Left lung (tissue), 14 donors: ENCODE results near the gene FAM81B. TPM values are rescaled to one million over a fixed set of nuclear protein-coding genes. Genes with fewer than 3 reads are reported as not detected.
"Not testable (repeated sequence)": the region's sequence is repeated elsewhere in the genome, so short reads cannot be mapped to it uniquely, and the experiment has no call there.

Source experiments
- ATAC-seq: fragments of 200-7000 bp; cut with Tn5 transposase; one replicate; pipeline ENCODE4 v1.9.1; 2020; ENCODE audit warnings: moderate library complexity
- DNase-seq, 4 donors: peaks; one replicate each; pipeline ENCODE4 v3.0.0-alpha.2; 2013 to 2020
- H3K27ac ChIP-seq, 2 donors: fragments of 200-600 bp; sonication (generic) in 1 of 2; one replicate each; pipeline versions ENCODE4 v1.5.0 to v1.8.0; 2020 to 2021
- H3K27me3 ChIP-seq, 2 donors: fragments of 200-600 bp; sonication (generic) in 1 of 2; one replicate each; pipeline versions ENCODE4 v1.5.0 to v1.8.0; 2020 to 2021
- H3K36me3 ChIP-seq, 2 donors: fragments of 200-600 bp; sonication (generic) in 1 of 2; one replicate each; pipeline versions ENCODE4 v1.5.0 to v1.8.0; 2020 to 2021
- H3K4me1 ChIP-seq, 2 donors: fragments of 200-600 bp; one replicate each; pipeline ENCODE4 v1.8.0; 2021
- H3K4me3 ChIP-seq, 2 donors: fragments of 200-600 bp; sonication (generic) in 1 of 2; one replicate each; pipeline versions ENCODE4 v1.5.0 to v1.8.0; 2020 to 2021; ENCODE audit warnings: mild to moderate bottlenecking in 1 of 2
- H3K9me3 ChIP-seq, 2 donors: fragments of 200-600 bp; sonication (generic) in 1 of 2; one replicate each; pipeline versions ENCODE4 v1.5.0 to v1.8.0; 2020 to 2021
- intact Hi-C, 2 donors: fragments of 100-400 bp; cut with DNase I; formaldehyde crosslinking; loops; one replicate each; pipeline versions ENCODE4 v1.11.2 to v1.14.2; 2022
- long read RNA-seq, 12 donors: library from polyadenylated mRNA in 2 of 12; unstranded in 2 of 12; transcript quantifications; one replicate each; pipeline ENCODE4 v2.0.0 and lab custom pipeline, GENCODE V29; 2019 to 2026
- polyA plus RNA-seq, 6 donors: library from polyadenylated mRNA; unstranded; fragments of 120-200 nt; gene quantifications; one replicate each; pipeline ENCODE4 v1.2.1, GENCODE V29; 2013; ENCODE audit not compliant: insufficient read length in 6 of 6
- total RNA-seq, 2 donors: library from RNA; stranded (reverse); fragmentation: NEBNext Ultra II Directional; extraction: Animal tissue kit (Norgen Biotek cat#: 25700); gene quantifications; one replicate each; pipeline ENCODE4 v1.2.1, GENCODE V29; 2021
- TF ChIP-seq, protein P1 (sequence below), 2 donors: fragments of 200-600 bp; sonication (generic) in 1 of 2; IDR thresholded peaks; one replicate each; pipeline versions ENCODE4 v1.5.0 to v1.8.0; 2021; ENCODE audit warnings: antibody characterized with exemption in 2 of 2
- donor health status: DM: no; HTN: yes; CAD: no.
- donor health status: DM: no; HTN: no; CAD: no.

Gene FAM81B, protein sequence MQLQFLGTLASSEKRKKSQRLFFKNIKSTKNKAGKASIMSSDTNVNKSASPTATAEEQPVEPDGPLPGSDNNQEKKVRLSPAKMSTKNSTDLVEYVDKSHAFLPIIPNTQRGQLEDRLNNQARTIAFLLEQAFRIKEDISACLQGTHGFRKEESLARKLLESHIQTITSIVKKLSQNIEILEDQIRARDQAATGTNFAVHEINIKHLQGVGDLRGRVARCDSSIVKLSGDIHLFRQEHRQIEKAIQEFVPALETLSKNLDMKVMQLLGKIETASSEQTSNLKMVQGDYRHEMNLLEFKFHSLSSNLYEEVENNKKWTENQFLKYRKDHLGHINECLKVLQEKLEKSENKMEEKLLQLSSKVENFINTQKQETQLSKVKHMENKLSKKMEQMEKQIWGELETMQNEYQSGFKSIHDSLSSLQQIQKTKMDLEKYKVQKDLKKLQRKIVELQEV
- total RNA-seq, result 1 to 10 TPM in 1 of 2 donors, under 1 TPM in 1; 0.90 to 3.8 TPM
- 10 to 100 TPM in 1 of 6 donors, 1 to 10 TPM in 5; 1.4 to 12.3 (median 6.6) TPM for polyA plus RNA-seq
- long read RNA-seq, donor 1, result 0 reads
- long read RNA-seq, donor 2, result 0 reads
- long read RNA-seq, donor 3, result 0 reads
- long read RNA-seq, donor 4, result 0 reads
- long read RNA-seq, donor 5, result 0 reads
- long read RNA-seq, donor 6, result 0 reads
- long read RNA-seq, donor 7, result 0 reads
- long read RNA-seq, donor 8, result 0 reads
- long read RNA-seq, donor 9, result 0 reads
- long read RNA-seq, donor 10, partial matches to known transcripts, result 2 of 2 reads
- long read RNA-seq, donor 10, other reads (novel, unspliced or antisense), result 0 of 2 reads
- long read RNA-seq, donor 11, result 0 reads
- long read RNA-seq, donor 12, result 0 reads

DNA sequence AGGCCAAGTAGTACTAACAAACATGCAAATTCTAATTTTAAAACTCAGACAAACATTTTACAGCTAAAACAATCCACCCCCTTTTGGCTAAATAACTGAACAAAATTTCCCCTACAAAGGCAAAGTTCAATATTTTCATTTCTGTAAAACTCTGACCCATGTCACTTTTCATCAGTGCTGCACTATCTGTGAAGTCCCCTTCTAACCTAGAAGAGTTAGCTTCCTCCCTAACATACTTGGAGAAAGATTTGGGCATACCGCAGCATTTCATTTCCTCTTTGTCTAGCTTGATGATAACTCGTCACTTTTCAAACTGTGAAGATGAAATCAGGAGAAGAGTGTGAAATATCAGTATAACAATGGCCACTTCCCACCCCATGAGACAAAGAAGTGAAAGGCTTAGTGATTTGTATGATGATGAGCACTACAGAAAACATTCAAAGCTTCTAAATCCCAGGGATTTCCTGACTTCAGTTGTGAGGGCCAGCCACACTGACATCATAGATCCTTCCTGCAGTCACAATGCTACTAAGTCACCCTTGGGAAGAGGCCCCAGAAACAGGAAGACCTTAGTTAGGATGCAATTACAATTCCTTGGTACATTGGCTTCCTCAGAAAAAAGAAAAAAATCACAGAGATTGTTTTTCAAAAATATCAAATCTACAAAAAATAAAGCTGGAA lies at the start of gene FAM81B:
Gene FAM81B (plus strand): TSS at position 555 of the 681 bp plus-strand sequence. CDS start 24 bp downstream, at position 579.
- H3K4me1 ChIP-seq, result no peaks in the 10 kb centered on the region
- no peak within 1 kb of the TSS for H3K4me3 ChIP-seq
- H3K36me3 ChIP-seq, result no peaks in the 10 kb centered on the region
- TF ChIP-seq, protein P1, sequence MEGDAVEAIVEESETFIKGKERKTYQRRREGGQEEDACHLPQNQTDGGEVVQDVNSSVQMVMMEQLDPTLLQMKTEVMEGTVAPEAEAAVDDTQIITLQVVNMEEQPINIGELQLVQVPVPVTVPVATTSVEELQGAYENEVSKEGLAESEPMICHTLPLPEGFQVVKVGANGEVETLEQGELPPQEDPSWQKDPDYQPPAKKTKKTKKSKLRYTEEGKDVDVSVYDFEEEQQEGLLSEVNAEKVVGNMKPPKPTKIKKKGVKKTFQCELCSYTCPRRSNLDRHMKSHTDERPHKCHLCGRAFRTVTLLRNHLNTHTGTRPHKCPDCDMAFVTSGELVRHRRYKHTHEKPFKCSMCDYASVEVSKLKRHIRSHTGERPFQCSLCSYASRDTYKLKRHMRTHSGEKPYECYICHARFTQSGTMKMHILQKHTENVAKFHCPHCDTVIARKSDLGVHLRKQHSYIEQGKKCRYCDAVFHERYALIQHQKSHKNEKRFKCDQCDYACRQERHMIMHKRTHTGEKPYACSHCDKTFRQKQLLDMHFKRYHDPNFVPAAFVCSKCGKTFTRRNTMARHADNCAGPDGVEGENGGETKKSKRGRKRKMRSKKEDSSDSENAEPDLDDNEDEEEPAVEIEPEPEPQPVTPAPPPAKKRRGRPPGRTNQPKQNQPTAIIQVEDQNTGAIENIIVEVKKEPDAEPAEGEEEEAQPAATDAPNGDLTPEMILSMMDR (IDR thresholded peaks at IDR 0.05), result no peak
- no peaks in the 10 kb centered on the region for H3K27me3 ChIP-seq
- intact Hi-C loops, result no loop called here
- DNase-seq, result no peak
- H3K27ac ChIP-seq, result no peak within 1 kb of the TSS
- ATAC-seq, result no peak
- H3K9me3 ChIP-seq, result no peaks in the 10 kb centered on the region

GRCh38 chr5:95341444-95341843 lies 49.7 kb upstream of the FAM81B start:
- H3K9me3 ChIP-seq, H3K36me3 ChIP-seq, ATAC-seq, H3K27ac ChIP-seq, H3K27me3 ChIP-seq, H3K4me3 ChIP-seq, intact Hi-C loops, H3K4me1 ChIP-seq, DNase-seq: not testable (repeated sequence)

- H3K27ac ChIP-seq, result no peak overlapping the region
- H3K36me3 ChIP-seq, result no peaks in the 10 kb centered on the region
- no peaks in the 10 kb centered on the region for H3K9me3 ChIP-seq
- intact Hi-C loops, result no loop called here
- no peaks in the 10 kb centered on the region for H3K27me3 ChIP-seq
- TF ChIP-seq, protein P1 (IDR thresholded peaks at IDR 0.05), result no peak
- no peaks in the 10 kb centered on the region for H3K4me1 ChIP-seq
- DNase-seq (no peak), ATAC-seq (no peak)
- H3K4me3 ChIP-seq, result no peak overlapping the region
Measured at GRCh38 chr5:95347506-95348120, 43.6 kb upstream of the FAM81B start.

GRCh38 chr5:95350631-95351030 lies 40.5 kb upstream of the FAM81B start:
- TF ChIP-seq, protein P1 (IDR thresholded peaks at IDR 0.05), result no peak
- intact Hi-C loops, result no loop called here
- no peak overlapping the region for H3K4me3 ChIP-seq
- H3K27me3 ChIP-seq, result no peaks in the 10 kb centered on the region
- H3K36me3 ChIP-seq, result no peaks in the 10 kb centered on the region
- no peaks in the 10 kb centered on the region for H3K4me1 ChIP-seq
- ATAC-seq, result no peak
- no peak overlapping the region for H3K27ac ChIP-seq
- no peaks in the 10 kb centered on the region for H3K9me3 ChIP-seq
- no peak for DNase-seq

DNA sequence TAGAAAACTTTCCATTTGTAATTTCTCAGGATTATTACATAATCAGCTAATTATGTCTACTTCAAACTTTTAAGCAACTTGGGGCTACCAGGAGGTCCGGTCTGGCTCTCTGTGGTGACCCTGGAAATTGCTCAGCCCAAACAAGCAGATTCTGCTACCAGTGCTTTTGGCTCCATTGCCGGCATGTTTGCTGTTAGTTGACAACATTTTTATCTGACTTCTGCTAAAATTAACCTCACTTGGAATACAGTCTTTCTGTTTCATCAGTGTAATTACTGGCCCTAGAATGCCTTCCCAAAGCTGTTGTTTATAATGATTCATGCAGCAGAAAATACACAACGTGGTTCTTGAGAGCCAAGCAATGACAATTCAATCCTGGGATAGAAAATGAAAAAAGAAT lies 38.5 kb upstream of the FAM81B start:
- TF ChIP-seq, protein P1 (IDR thresholded peaks at IDR 0.05), result no peak

More for the DNA sequence above, 38.5 kb upstream of the FAM81B start:
- ATAC-seq (no peak), DNase-seq (peak in 2 of 4 donors; percentile 59)
- intact Hi-C loops, result no loop called here
- no peak overlapping the region for H3K27ac ChIP-seq
- no peaks in the 10 kb centered on the region for H3K36me3 ChIP-seq
- H3K27me3 ChIP-seq, result no peaks in the 10 kb centered on the region
- H3K4me1 ChIP-seq, result no peaks in the 10 kb centered on the region
- no peaks in the 10 kb centered on the region for H3K9me3 ChIP-seq
- H3K4me3 ChIP-seq, result no peak overlapping the region
